CD14-positive monocyte (primary cell): ENCODE data around the gene ZSCAN5B. TPM values are rescaled to one million over a fixed set of nuclear protein-coding genes. Genes with fewer than 3 reads are reported as not detected.
"Not testable (repeated sequence)": the region's sequence is repeated elsewhere in the genome, so short reads cannot be mapped to it uniquely, and the experiment has no call there.

Experiments
- DNase-seq, 3 donors: peaks; one replicate each; pipeline ENCODE4 v3.0.0-alpha.2; 2011 to 2022
- H2AFZ ChIP-seq: 2 replicates; pipeline ENCODE4 v1.6.0; 2012; ENCODE audit warnings: mild to moderate bottlenecking, low read depth, low read length, inconsistent platforms; ENCODE audit not compliant: insufficient read depth, poor library complexity, severe bottlenecking
- H3K27ac ChIP-seq, 2 donors: 1 replicate in 1 of 2; 2 replicates in 1 of 2; pipeline ENCODE4 v1.5.1; 2012 to 2013; ENCODE audit warnings: low read length in 2 of 2, control low read depth in 1 of 2, inconsistent platforms in 1 of 2, low read depth in 1 of 2, mild to moderate bottlenecking in 1 of 2
- H3K27me3 ChIP-seq, 2 donors: one replicate each; pipeline versions ENCODE4 v1.6.0 to v1.6.1; 2011 to 2013; ENCODE audit warnings: low read length in 2 of 2; ENCODE audit not compliant: control insufficient read depth in 2 of 2, insufficient read depth in 2 of 2
- H3K36me3 ChIP-seq, 2 donors: replicated peaks in 1 of 2; 1 replicate in 1 of 2; 2 replicates in 1 of 2; pipeline versions ENCODE4 v1.5.1 to v1.6.1; 2012 to 2013; ENCODE audit warnings: low read length in 2 of 2, control low read depth in 1 of 2, inconsistent platforms in 1 of 2, mild to moderate bottlenecking in 1 of 2; ENCODE audit not compliant: insufficient read depth in 2 of 2, control insufficient read depth in 1 of 2
- H3K4me1 ChIP-seq, 2 donors: 1 replicate in 1 of 2; 2 replicates in 1 of 2; pipeline versions ENCODE4 v1.5.1 to v1.6.1; 2012 to 2013; ENCODE audit warnings: low read length in 2 of 2, control low read depth in 1 of 2, inconsistent platforms in 1 of 2, mild to moderate bottlenecking in 1 of 2, moderate library complexity in 1 of 2; ENCODE audit not compliant: insufficient read depth in 2 of 2, control insufficient read depth in 1 of 2
- H3K4me2 ChIP-seq: replicated peaks from 2 replicates; pipeline ENCODE3; 2012; ENCODE audit warnings: low read length, moderate library complexity, mild to moderate bottlenecking; ENCODE audit not compliant: poor library complexity, severe bottlenecking; ENCODE audit errors: extremely low read depth
- H3K4me3 ChIP-seq, 3 experiments: fragments of 200-600 bp in 1 of 3; sonication (generic) in 1 of 3; replicated peaks in 1 of 3; 1 replicate in 2 of 3; 2 replicates in 1 of 3; pipeline ENCODE4 v1.5.1; 2011 to 2013; ENCODE audit warnings: low read length in 3 of 3, mild to moderate bottlenecking in 3 of 3, control low read depth in 2 of 3, low read depth in 2 of 3, inconsistent platforms in 1 of 3, moderate library complexity in 1 of 3
- H3K79me2 ChIP-seq: 2 replicates; pipeline ENCODE4 v1.6.0; 2012; ENCODE audit warnings: mild to moderate bottlenecking, control low read depth, inconsistent platforms, low read length, moderate library complexity; ENCODE audit not compliant: insufficient read depth
- H3K9ac ChIP-seq: 2 replicates; pipeline ENCODE4 v1.6.0; 2017; ENCODE audit warnings: low read length, mild to moderate bottlenecking; ENCODE audit not compliant: insufficient read depth, poor library complexity, severe bottlenecking
- H3K9me3 ChIP-seq, 2 donors: replicated peaks in 1 of 2; 1 replicate in 1 of 2; 2 replicates in 1 of 2; pipeline versions ENCODE4 v1.5.1 to v1.6.1; 2012 to 2013; ENCODE audit warnings: low read length in 2 of 2, control low read depth in 1 of 2; ENCODE audit not compliant: control insufficient read depth in 1 of 2, insufficient read depth in 1 of 2
- H4K20me1 ChIP-seq: 2 replicates; pipeline ENCODE4 v1.6.0; 2012; ENCODE audit warnings: mild to moderate bottlenecking, low read length, control low read depth, moderate library complexity; ENCODE audit not compliant: insufficient read depth
- H3K27ac Mint-ChIP-seq, 7 donors: one replicate each; pipeline ENCODE4 v1.8.0; 2020; ENCODE audit warnings: mild to moderate bottlenecking in 7 of 7, mixed read lengths in 7 of 7, moderate library complexity in 6 of 7, inconsistent platforms in 2 of 7
- H3K27me3 Mint-ChIP-seq, 3 donors: one replicate each; pipeline ENCODE4 v1.8.0; 2021 to 2022; ENCODE audit warnings: low read depth in 3 of 3, mild to moderate bottlenecking in 3 of 3, mixed read lengths in 3 of 3, moderate library complexity in 3 of 3, inconsistent platforms in 1 of 3
- H3K36me3 Mint-ChIP-seq, 2 donors: one replicate each; pipeline ENCODE4 v1.8.0; 2020; ENCODE audit warnings: mixed read lengths in 2 of 2, inconsistent platforms in 1 of 2, mild to moderate bottlenecking in 1 of 2
- H3K4me1 Mint-ChIP-seq: one replicate; pipeline ENCODE4 v1.8.0; 2020; ENCODE audit warnings: mild to moderate bottlenecking, mixed read lengths
- H3K4me3 Mint-ChIP-seq, 2 donors: one replicate each; pipeline ENCODE4 v1.8.0; 2020; ENCODE audit warnings: mild to moderate bottlenecking in 2 of 2, mixed read lengths in 2 of 2, moderate library complexity in 1 of 2
- H3K9me3 Mint-ChIP-seq, 7 donors: one replicate each; pipeline ENCODE4 v1.8.0; 2020 to 2022; ENCODE audit warnings: mixed read lengths in 7 of 7, mild to moderate bottlenecking in 6 of 7, moderate library complexity in 6 of 7, inconsistent platforms in 2 of 7
- WGBS: methylation state at CpG from one replicate; pipeline ENCODE4 v1.1.5; 2013; ENCODE audit warnings: missing lambda C conversion rate; ENCODE audit not compliant: insufficient coverage; 5-methylcytosine and 5-hydroxymethylcytosine counted together
- intact Hi-C, 2 donors: fragments of 100-400 bp; cut with micrococcal nuclease; formaldehyde crosslinking; loops; one replicate each; pipeline versions ENCODE4 v1.15.0 to v1.15.1; 2023
- polyA plus RNA-seq, 3 donors: library from polyadenylated mRNA; depleted of rRNA in 1 of 3; unstranded in 2 of 3; stranded (reverse) in 1 of 3; fragments of 300-500 nt in 2 of 3; fragments of >200 nt in 1 of 3; fragmentation: Illumina TruSeq in 2 of 3; gene quantifications; 1 replicate in 2 of 3; 2 replicates in 1 of 3; pipeline ENCODE4 v1.2.3, GENCODE V29; 2012 to 2021
- TF ChIP-seq, protein P1 (sequence below): fragments of 200-600 bp; IDR thresholded peaks from one replicate; pipeline ENCODE4 v1.8.0; 2022; ENCODE audit warnings: antibody characterized with exemption, mild to moderate bottlenecking

Gene ZSCAN5B
- polyA plus RNA-seq, 3 donors: not detected

DNA sequence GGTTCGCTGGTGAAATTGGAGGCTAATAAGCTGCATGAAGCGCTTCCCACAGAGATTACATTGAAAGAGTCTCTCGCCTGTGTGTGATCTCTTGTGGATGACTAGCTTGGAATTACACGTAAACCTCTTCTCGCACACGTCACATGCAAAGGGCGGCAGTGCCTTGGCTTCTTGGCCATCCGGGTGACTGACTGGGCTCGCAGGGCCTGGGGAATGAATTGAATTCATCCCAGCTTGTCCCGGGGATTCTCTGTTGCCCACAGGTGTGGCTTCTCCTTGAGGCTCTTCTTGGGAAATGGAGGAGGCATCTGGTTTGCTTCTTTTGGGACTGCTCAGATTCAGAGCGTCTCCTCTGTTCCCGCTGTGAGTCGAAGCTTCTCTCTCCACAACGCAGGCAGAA is 24.3 kb upstream of the ZSCAN5B start:
- no peaks in the 10 kb centered on the region for H3K9me3 ChIP-seq
- TF ChIP-seq, protein P1, sequence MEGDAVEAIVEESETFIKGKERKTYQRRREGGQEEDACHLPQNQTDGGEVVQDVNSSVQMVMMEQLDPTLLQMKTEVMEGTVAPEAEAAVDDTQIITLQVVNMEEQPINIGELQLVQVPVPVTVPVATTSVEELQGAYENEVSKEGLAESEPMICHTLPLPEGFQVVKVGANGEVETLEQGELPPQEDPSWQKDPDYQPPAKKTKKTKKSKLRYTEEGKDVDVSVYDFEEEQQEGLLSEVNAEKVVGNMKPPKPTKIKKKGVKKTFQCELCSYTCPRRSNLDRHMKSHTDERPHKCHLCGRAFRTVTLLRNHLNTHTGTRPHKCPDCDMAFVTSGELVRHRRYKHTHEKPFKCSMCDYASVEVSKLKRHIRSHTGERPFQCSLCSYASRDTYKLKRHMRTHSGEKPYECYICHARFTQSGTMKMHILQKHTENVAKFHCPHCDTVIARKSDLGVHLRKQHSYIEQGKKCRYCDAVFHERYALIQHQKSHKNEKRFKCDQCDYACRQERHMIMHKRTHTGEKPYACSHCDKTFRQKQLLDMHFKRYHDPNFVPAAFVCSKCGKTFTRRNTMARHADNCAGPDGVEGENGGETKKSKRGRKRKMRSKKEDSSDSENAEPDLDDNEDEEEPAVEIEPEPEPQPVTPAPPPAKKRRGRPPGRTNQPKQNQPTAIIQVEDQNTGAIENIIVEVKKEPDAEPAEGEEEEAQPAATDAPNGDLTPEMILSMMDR: peak; percentile 7
- intact Hi-C loops: no loop called here
- no peak overlapping the region for H3K27ac ChIP-seq
- Mint-ChIP-seq H3K27me3 (peaks cover 9 to 17% (median 10%) of the 10 kb centered on the region in 3 donors), H3K36me3 (peaks cover 25 to 34% of the 10 kb centered on the region in 2 donors), H3K4me1 (peaks cover 8% of the 10 kb centered on the region), H3K27ac (no peak overlapping the region), H3K9me3 (peaks cover 0 to 3% (median 0%) of the 10 kb centered on the region in 7 donors), H3K4me3 (no peak overlapping the region)
- H3K9ac ChIP-seq: no peak overlapping the region
- H3K4me3 ChIP-seq: no peak overlapping the region
- H3K79me2 ChIP-seq: no peaks in the 10 kb centered on the region
- H3K4me1 ChIP-seq: peaks cover 3 to 10% of the 10 kb centered on the region in 2 donors
- peaks cover 0 to 10% of the 10 kb centered on the region in 2 donors for H3K27me3 ChIP-seq
- no peak for DNase-seq
- H4K20me1 ChIP-seq: no peaks in the 10 kb centered on the region
- H2AFZ ChIP-seq: no peak overlapping the region
- 97% methylated on average over 10 of the region's 14 CpGs for WGBS
- H3K36me3 ChIP-seq: peaks cover 6 to 19% of the 10 kb centered on the region in 2 donors
- H3K4me2 ChIP-seq: no peak overlapping the region

DNA sequence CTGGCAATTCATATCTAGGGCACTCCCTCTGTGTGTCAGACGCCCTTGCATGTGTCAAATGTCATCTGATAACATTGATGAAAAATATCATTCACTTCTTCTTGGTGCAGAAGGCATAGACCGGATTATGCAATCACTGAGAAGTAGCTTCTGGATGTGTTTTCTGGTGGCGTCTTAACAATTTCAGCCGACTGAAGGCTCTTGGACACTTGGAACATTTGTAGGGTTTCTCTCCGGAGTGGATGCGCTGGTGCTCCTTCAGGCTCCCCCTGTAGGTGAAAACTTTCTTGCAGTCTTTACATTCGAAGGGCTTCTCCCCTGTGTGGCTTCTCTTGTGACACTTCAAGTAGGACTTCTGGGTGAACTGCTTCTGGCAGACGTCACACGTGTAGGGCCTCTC is 23.9 kb upstream of the ZSCAN5B start:
- 80% methylated on average over 4 of the region's 9 CpGs for WGBS
- DNase-seq, H3K4me1 Mint-ChIP-seq: not testable (repeated sequence)

More for the DNA sequence above, 23.9 kb upstream of the ZSCAN5B start:
- H3K27ac ChIP-seq, H3K9me3 ChIP-seq, H3K27ac Mint-ChIP-seq, H3K4me3 Mint-ChIP-seq, H3K4me2 ChIP-seq, intact Hi-C loops, H4K20me1 ChIP-seq, H3K9ac ChIP-seq, H2AFZ ChIP-seq, H3K9me3 Mint-ChIP-seq, H3K79me2 ChIP-seq, H3K4me3 ChIP-seq: not testable (repeated sequence)
- TF ChIP-seq, protein P1: peak; percentile 19
- H3K36me3 Mint-ChIP-seq: peaks cover 25 to 34% of the 10 kb centered on the region in 2 donors
- H3K27me3 ChIP-seq: peaks cover 0 to 14% of the 10 kb centered on the region in 2 donors
- peaks cover 12 to 20% (median 13%) of the 10 kb centered on the region in 3 donors for H3K27me3 Mint-ChIP-seq
- peaks cover 6 to 19% of the 10 kb centered on the region in 2 donors for H3K36me3 ChIP-seq
- H3K4me1 ChIP-seq: peaks cover 3 to 11% of the 10 kb centered on the region in 2 donors
